Breast epithelium (tissue), 4 donors: Measurements from ENCODE around the gene MYO1F. TPM values are rescaled to one million over a fixed set of nuclear protein-coding genes. Genes with fewer than 3 reads are reported as not detected.

Experiments used
- DNase-seq, 2 donors: peaks; one replicate each; pipeline ENCODE4 v3.0.0-alpha.2; 2019; ENCODE audit warnings: low spot score in 2 of 2
- H3K27ac ChIP-seq, 2 donors: fragments of 200-600 bp; sonication (generic) in 1 of 2; one replicate each; pipeline ENCODE4 v1.5.1; 2016 to 2019; ENCODE audit warnings: mild to moderate bottlenecking in 1 of 2
- H3K27me3 ChIP-seq, 2 donors: fragments of 200-600 bp; sonication (generic) in 1 of 2; one replicate each; pipeline versions ENCODE4 v1.5.1 to v1.6.0; 2017 to 2019; ENCODE audit warnings: control low read depth in 1 of 2, mild to moderate bottlenecking in 1 of 2
- H3K36me3 ChIP-seq: fragments of 200-600 bp; one replicate; pipeline ENCODE4 v1.5.1; 2019
- H3K4me1 ChIP-seq, 2 donors: fragments of 200-600 bp; sonication (generic); one replicate each; pipeline ENCODE4 v1.5.1; 2016 to 2019; ENCODE audit warnings: control low read depth in 1 of 2
- H3K4me3 ChIP-seq, 3 donors: fragments of 200-600 bp; sonication (generic); 1 replicate in 2 of 3; 2 replicates in 1 of 3; pipeline ENCODE4 v1.5.1; 2016 to 2019; ENCODE audit warnings: mild to moderate bottlenecking in 3 of 3, moderate library complexity in 2 of 3
- H3K9me3 ChIP-seq, 2 donors: fragments of 200-600 bp; sonication (generic) in 1 of 2; one replicate each; pipeline ENCODE4 v1.5.1; 2016 to 2019; ENCODE audit warnings: control low read depth in 1 of 2
- POLR2A ChIP-seq: fragments of 450-650 bp; IDR thresholded peaks from one replicate; pipeline ENCODE4 v1.6.1; 2016; ENCODE audit warnings: antibody characterized with exemption, mild to moderate bottlenecking, moderate library complexity
- POLR2AphosphoS5 ChIP-seq, 3 donors: sonication (generic); formaldehyde crosslinking; IDR thresholded peaks; one replicate each; pipeline ENCODE4 v1.6.1; 2017; ENCODE audit warnings: antibody characterized with exemption in 3 of 3
- intact Hi-C: fragments of 100-400 bp; cut with DNase I; formaldehyde crosslinking; loops from one replicate; pipeline ENCODE4 v1.15.1; 2023; ENCODE audit warnings: low total_unique reads
- total RNA-seq, 3 donors: library from RNA; depleted of rRNA; stranded (reverse); fragments of >200 nt; gene quantifications; one replicate each; pipeline ENCODE4 v1.1.0, GENCODE V29; 2016
- TF ChIP-seq, protein P1 (sequence below), 3 donors: fragments of 450-650 bp; IDR thresholded peaks; one replicate each; pipeline ENCODE4 v1.5.1; 2016 to 2017; ENCODE audit warnings: antibody characterized with exemption in 3 of 3, mild to moderate bottlenecking in 3 of 3, moderate library complexity in 3 of 3

The MYO1F gene
- total RNA-seq, 3 donors from 2014 or later: 8.5 to 31.0 (median 11.3) TPM

GRCh38 chr19:8609279-8610040 is 32.2 kb upstream of the MYO1F start:
- intact Hi-C loops: no loop called here
- peaks cover 7% of the 10 kb centered on the region in 2 donors for H3K9me3 ChIP-seq
- H3K4me1 ChIP-seq: peaks cover 0 to 3% of the 10 kb centered on the region in 2 donors
- peaks cover 4% of the 10 kb centered on the region for H3K36me3 ChIP-seq
- peak overlapping the region; percentile 57 to 89 for H3K27ac ChIP-seq
- H3K4me3 ChIP-seq: peak overlapping the region; percentile 60 to 85 (median 66)
- TF ChIP-seq, protein P1, sequence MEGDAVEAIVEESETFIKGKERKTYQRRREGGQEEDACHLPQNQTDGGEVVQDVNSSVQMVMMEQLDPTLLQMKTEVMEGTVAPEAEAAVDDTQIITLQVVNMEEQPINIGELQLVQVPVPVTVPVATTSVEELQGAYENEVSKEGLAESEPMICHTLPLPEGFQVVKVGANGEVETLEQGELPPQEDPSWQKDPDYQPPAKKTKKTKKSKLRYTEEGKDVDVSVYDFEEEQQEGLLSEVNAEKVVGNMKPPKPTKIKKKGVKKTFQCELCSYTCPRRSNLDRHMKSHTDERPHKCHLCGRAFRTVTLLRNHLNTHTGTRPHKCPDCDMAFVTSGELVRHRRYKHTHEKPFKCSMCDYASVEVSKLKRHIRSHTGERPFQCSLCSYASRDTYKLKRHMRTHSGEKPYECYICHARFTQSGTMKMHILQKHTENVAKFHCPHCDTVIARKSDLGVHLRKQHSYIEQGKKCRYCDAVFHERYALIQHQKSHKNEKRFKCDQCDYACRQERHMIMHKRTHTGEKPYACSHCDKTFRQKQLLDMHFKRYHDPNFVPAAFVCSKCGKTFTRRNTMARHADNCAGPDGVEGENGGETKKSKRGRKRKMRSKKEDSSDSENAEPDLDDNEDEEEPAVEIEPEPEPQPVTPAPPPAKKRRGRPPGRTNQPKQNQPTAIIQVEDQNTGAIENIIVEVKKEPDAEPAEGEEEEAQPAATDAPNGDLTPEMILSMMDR (IDR thresholded peaks at IDR 0.05): no peak
- no peak for TF ChIP-seq POLR2A
- TF ChIP-seq POLR2AphosphoS5 (IDR thresholded peaks at IDR 0.05): no peak
- DNase-seq: no peak
- H3K27me3 ChIP-seq: no peaks in the 10 kb centered on the region

GRCh38 chr19:8608941-8609278 is 31.7 kb upstream of the MYO1F start:
- Histone ChIP-seq H3K27me3 (no peaks in the 10 kb centered on the region), H3K4me3 (peak overlapping the region; percentile 60 to 85 (median 66)), H3K27ac (peak overlapping the region; percentile 57 to 89), H3K36me3 (peaks cover 4% of the 10 kb centered on the region), H3K9me3 (peaks cover 7% of the 10 kb centered on the region in 2 donors), H3K4me1 (peaks cover 0 to 3% of the 10 kb centered on the region in 2 donors)
- no peak for TF ChIP-seq POLR2A
- TF ChIP-seq POLR2AphosphoS5 (IDR thresholded peaks at IDR 0.05): no peak
- TF ChIP-seq, protein P1 (IDR thresholded peaks at IDR 0.05): no peak
- no peak for DNase-seq
- intact Hi-C loops: no loop called here

GRCh38 chr19:8607386-8607785 is 30.1 kb upstream of the MYO1F start:
- peaks cover 7% of the 10 kb centered on the region in 2 donors for H3K9me3 ChIP-seq
- peak overlapping the region in 1 of 2 donors; percentile 12 for H3K27ac ChIP-seq
- H3K36me3 ChIP-seq: peaks cover 4% of the 10 kb centered on the region
- no peak overlapping the region for H3K4me3 ChIP-seq
- DNase-seq: no peak
- H3K4me1 ChIP-seq: peaks cover 0 to 3% of the 10 kb centered on the region in 2 donors
- H3K27me3 ChIP-seq: no peaks in the 10 kb centered on the region
- intact Hi-C loops: no loop called here
- TF ChIP-seq, protein P1 (IDR thresholded peaks at IDR 0.05): no peak
- TF ChIP-seq POLR2A: no peak
- TF ChIP-seq POLR2AphosphoS5 (IDR thresholded peaks at IDR 0.05): no peak

GRCh38 chr19:8605514-8605913 is 28.3 kb upstream of the MYO1F start:
- Histone ChIP-seq H3K9me3 (peaks cover 7% of the 10 kb centered on the region in 2 donors), H3K4me3 (no peak overlapping the region), H3K4me1 (peaks cover 0 to 3% of the 10 kb centered on the region in 2 donors), H3K27ac (no peak overlapping the region), H3K27me3 (no peaks in the 10 kb centered on the region), H3K36me3 (peaks cover 4% of the 10 kb centered on the region)
- DNase-seq: no peak
- TF ChIP-seq POLR2AphosphoS5 (IDR thresholded peaks at IDR 0.05) (no peak), POLR2A (no peak)
- TF ChIP-seq, protein P1 (IDR thresholded peaks at IDR 0.05): no peak
- intact Hi-C loops: no loop called here

DNA sequence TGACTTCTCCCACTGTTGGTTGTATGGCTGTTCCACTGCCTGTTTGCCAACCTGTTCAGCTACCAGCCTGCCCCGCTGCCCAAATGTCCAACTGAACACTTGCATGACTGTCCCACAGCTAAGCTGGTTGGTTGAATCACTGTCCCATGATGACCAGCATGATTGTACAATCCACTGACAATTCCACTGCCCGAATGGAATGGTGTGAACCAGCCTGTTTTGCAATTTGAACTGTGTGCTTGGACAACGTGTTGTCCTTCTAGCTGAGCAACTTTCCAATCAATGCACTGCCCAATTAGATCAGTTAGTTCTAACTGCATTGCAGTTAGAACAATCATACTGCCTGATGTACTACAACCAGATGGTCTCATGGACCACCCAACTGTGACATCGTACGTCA is 24.6 kb upstream of the MYO1F start:
- Histone ChIP-seq H3K4me1 (no peaks in the 10 kb centered on the region), H3K27ac (no peak overlapping the region), H3K4me3 (no peak overlapping the region), H3K27me3 (no peaks in the 10 kb centered on the region), H3K9me3 (peaks cover 7% of the 10 kb centered on the region in 2 donors), H3K36me3 (peaks cover 4% of the 10 kb centered on the region)
- DNase-seq: no peak
- intact Hi-C loops: no loop called here
- TF ChIP-seq POLR2AphosphoS5 (IDR thresholded peaks at IDR 0.05): no peak
- TF ChIP-seq, protein P1 (IDR thresholded peaks at IDR 0.05): no peak
- TF ChIP-seq POLR2A: no peak
